Breast epithelium (tissue), 3 donors: ENCODE results near the gene SPECC1L.

Experiments used
- CTCF ChIP-seq, 3 donors: fragments of 450-650 bp; IDR thresholded peaks; one replicate each; pipeline ENCODE4 v1.5.1; 2016 to 2017; ENCODE audit warnings: antibody characterized with exemption in 3 of 3, mild to moderate bottlenecking in 3 of 3, moderate library complexity in 3 of 3
- POLR2A ChIP-seq: fragments of 450-650 bp; IDR thresholded peaks from one replicate; pipeline ENCODE4 v1.6.1; 2016; ENCODE audit warnings: antibody characterized with exemption, mild to moderate bottlenecking, moderate library complexity
- POLR2AphosphoS5 ChIP-seq, 3 donors: sonication (generic); formaldehyde crosslinking; IDR thresholded peaks; one replicate each; pipeline ENCODE4 v1.6.1; 2017; ENCODE audit warnings: antibody characterized with exemption in 3 of 3

- no peak for TF ChIP-seq CTCF (IDR thresholded peaks at IDR 0.05)
- TF ChIP-seq POLR2AphosphoS5 (IDR thresholded peaks at IDR 0.05) = no peak
- no peak for TF ChIP-seq POLR2A
These were observed 142.6 kb downstream of the SPECC1L start for GRCh38 chr22:24413271-24413670.
